Right lobe of liver (tissue), 6 donors: ENCODE measurements around the gene EPN1. TPM values are rescaled to one million over a fixed set of nuclear protein-coding genes. Genes with fewer than 3 reads are reported as not detected.

ENCODE experiments used
- ATAC-seq, 4 donors: fragments of 200-7000 bp; cut with Tn5 transposase; one replicate each; pipeline ENCODE4 v1.9.1; 2020; ENCODE audit warnings: mild to moderate bottlenecking in 4 of 4, moderate library complexity in 4 of 4
- DNase-seq, 3 donors: peaks; one replicate each; pipeline ENCODE4 v3.0.0-alpha.2; 2020
- H3K27ac ChIP-seq, 3 donors: fragments of 200-600 bp; one replicate each; pipeline ENCODE4 v1.8.0; 2022
- H3K27me3 ChIP-seq, 2 donors: fragments of 200-600 bp; one replicate each; pipeline ENCODE4 v1.8.0; 2022
- H3K36me3 ChIP-seq, 4 donors: fragments of 200-600 bp; sonication (generic) in 1 of 4; one replicate each; pipeline versions ENCODE4 v1.5.1 to v1.8.0; 2017 to 2022; ENCODE audit warnings: control low read depth in 1 of 4
- H3K4me1 ChIP-seq, 4 donors: fragments of 200-600 bp; sonication (generic) in 1 of 4; one replicate each; pipeline versions ENCODE4 v1.5.1 to v1.8.0; 2017 to 2022; ENCODE audit warnings: control low read depth in 1 of 4
- H3K4me3 ChIP-seq, 3 donors: fragments of 200-600 bp; one replicate each; pipeline ENCODE4 v1.8.0; 2022
- H3K9me3 ChIP-seq, 4 donors: fragments of 200-600 bp; sonication (generic) in 1 of 4; one replicate each; pipeline versions ENCODE4 v1.5.1 to v1.8.0; 2017 to 2022; ENCODE audit warnings: control low read depth in 1 of 4
- CTCF ChIP-seq, 4 donors: fragments of 200-600 bp in 3 of 4; fragments of 450-650 bp in 1 of 4; IDR thresholded peaks; one replicate each; pipeline versions ENCODE4 v1.5.1 to v1.8.0; 2016 to 2022; ENCODE audit warnings: antibody characterized with exemption in 4 of 4, mild to moderate bottlenecking in 2 of 4
- POLR2A ChIP-seq: fragments of 450-650 bp; IDR thresholded peaks from one replicate; pipeline ENCODE4 v1.6.1; 2017; ENCODE audit warnings: antibody characterized with exemption, mild to moderate bottlenecking
- WGBS: methylation state at CpG from one replicate; pipeline ENCODE4 v1.1.6; 2018; ENCODE audit warnings: low coverage, low lambda C conversion rate; ENCODE audit not compliant: insufficient coverage; ENCODE audit errors: missing lambda C conversion rate; 5-methylcytosine and 5-hydroxymethylcytosine counted together
- intact Hi-C, 2 donors: fragments of 100-400 bp; cut with DNase I; formaldehyde crosslinking; loops; one replicate each; pipeline versions ENCODE4 v1.11.2 to v1.14.1; 2022
- total RNA-seq, 6 experiments: library from RNA; depleted of rRNA in 2 of 6; stranded (reverse); fragments of >200 nt in 2 of 6; fragmentation: NEBNext Ultra II Directional in 3 of 6; extraction: Animal tissue kit (Norgen Biotek cat#: 25700) in 3 of 6; gene quantifications; one replicate each; pipeline versions ENCODE4 v1.1.0 to v1.2.4, GENCODE V29; 2016 to 2023
- donor health status: DM: no; HTN: yes; CAD: no.
- donor health status: DM: no; HTN: no; CAD: no.
- donor health status: DM: no; HTN: no; CAD: no.
- donor health status: DM: no; HTN: yes; CAD: no.
- donor health status: DM: no; HTN: yes; CAD: no.

EPN1 gene
- total RNA-seq, 6 experiments from 2014 or later: 88.9 to 162 (median 107) TPM

GRCh38 chr19:55687281-55688201 lies 12.5 kb downstream of the EPN1 start:
- H3K36me3 ChIP-seq: peaks cover 0 to 39% (median 20%) of the 10 kb centered on the region in 4 donors
- H3K4me1 ChIP-seq: peaks cover 0 to 26% (median 9%) of the 10 kb centered on the region in 4 donors
- H3K27ac ChIP-seq: no peak overlapping the region
- ATAC-seq (no peak), DNase-seq (peak in 2 of 3 donors; percentile 24 to 54)
- WGBS: 92% methylated on average over 2 of the region's 22 CpGs
- H3K27me3 ChIP-seq: no peaks in the 10 kb centered on the region
- no peak overlapping the region for H3K4me3 ChIP-seq
- H3K9me3 ChIP-seq: no peaks in the 10 kb centered on the region
- no peak for TF ChIP-seq POLR2A
- TF ChIP-seq CTCF (IDR thresholded peaks at IDR 0.05): no peak
- intact Hi-C loops: loop anchor here in 1 of 2 donors (10.0 kb wide), 1 partner anchor 117 kb away; no protein-coding TSS in a partner anchor

- ATAC-seq (no peak), DNase-seq (peak in 2 of 3 donors; percentile 16 to 18)
- no peaks in the 10 kb centered on the region for H3K27me3 ChIP-seq
- no peak overlapping the region for H3K4me3 ChIP-seq
- peaks cover 3 to 50% (median 24%) of the 10 kb centered on the region in 4 donors for H3K36me3 ChIP-seq
- intact Hi-C loops: loop anchor here in 1 of 2 donors (10.0 kb wide), 1 partner anchor 116 kb away; no protein-coding TSS in a partner anchor
- WGBS: 70% methylated on average over 9 of the region's 27 CpGs
- TF ChIP-seq POLR2A: no peak
- no peak for TF ChIP-seq CTCF (IDR thresholded peaks at IDR 0.05)
- H3K4me1 ChIP-seq: peaks cover 0 to 17% (median 5%) of the 10 kb centered on the region in 4 donors
- H3K27ac ChIP-seq: no peak overlapping the region
- H3K9me3 ChIP-seq: no peaks in the 10 kb centered on the region
Measured at GRCh38 chr19:55688422-55689218, 13.6 kb downstream of the EPN1 start.

GRCh38 chr19:55689411-55690108 lies 14.5 kb downstream of the EPN1 start:
- no peak for ATAC-seq
- H3K36me3 ChIP-seq: peaks cover 3 to 58% (median 27%) of the 10 kb centered on the region in 4 donors

More at GRCh38 chr19:55689411-55690108, 14.5 kb downstream of the EPN1 start:
- DNase-seq: peak in 1 of 3 donors; percentile 16
- Histone ChIP-seq H3K4me3 (no peak overlapping the region), H3K27me3 (no peaks in the 10 kb centered on the region), H3K27ac (no peak overlapping the region), H3K9me3 (no peaks in the 10 kb centered on the region), H3K4me1 (peaks cover 0 to 10% (median 3%) of the 10 kb centered on the region in 4 donors)
- TF ChIP-seq CTCF (IDR thresholded peaks at IDR 0.05) (no peak), POLR2A (no peak)
- 85% methylated on average over 4 of the region's 35 CpGs for WGBS
- intact Hi-C loops: loop anchor here in 1 of 2 donors (10.0 kb wide), 1 partner anchor 115 kb away; no protein-coding TSS in a partner anchor
